Kidney epithelial cell (primary cell): ENCODE data around the gene PAQR9. TPM values are rescaled to one million over a fixed set of nuclear protein-coding genes. Genes with fewer than 3 reads are reported as not detected.

ENCODE experiments used
- DNase-seq: peaks from one replicate; pipeline ENCODE4 v3.0.0-alpha.2; 2010; ENCODE audit warnings: low read depth
- H3K27me3 ChIP-seq: 2 replicates; pipeline ENCODE4 v1.6.0; 2011; ENCODE audit warnings: low read length; ENCODE audit not compliant: control insufficient read depth, insufficient read depth
- H3K36me3 ChIP-seq: 2 replicates; pipeline ENCODE4 v1.5.1; 2011; ENCODE audit warnings: low read length; ENCODE audit not compliant: control insufficient read depth, insufficient read depth
- H3K4me3 ChIP-seq: 2 replicates; pipeline ENCODE4 v1.5.1; 2011; ENCODE audit warnings: low read depth, mild to moderate bottlenecking, control low read depth, low read length
- total RNA-seq: library from RNA; depleted of rRNA; stranded (reverse); fragments of >200 nt; gene quantifications from 2 replicates; pipeline ENCODE4 v1.2.3, GENCODE V29; 2015
- TF ChIP-seq, protein P1 (sequence below): IDR thresholded peaks from 2 replicates; pipeline ENCODE4 v1.5.1; 2011; ENCODE audit warnings: mild to moderate bottlenecking, moderate library complexity, low read length, control low read depth, inconsistent platforms; ENCODE audit not compliant: insufficient read depth, poor library complexity, severe bottlenecking

Gene PAQR9
- total RNA-seq, 1 donor from 2014 or later: 0.08 TPM

DNA sequence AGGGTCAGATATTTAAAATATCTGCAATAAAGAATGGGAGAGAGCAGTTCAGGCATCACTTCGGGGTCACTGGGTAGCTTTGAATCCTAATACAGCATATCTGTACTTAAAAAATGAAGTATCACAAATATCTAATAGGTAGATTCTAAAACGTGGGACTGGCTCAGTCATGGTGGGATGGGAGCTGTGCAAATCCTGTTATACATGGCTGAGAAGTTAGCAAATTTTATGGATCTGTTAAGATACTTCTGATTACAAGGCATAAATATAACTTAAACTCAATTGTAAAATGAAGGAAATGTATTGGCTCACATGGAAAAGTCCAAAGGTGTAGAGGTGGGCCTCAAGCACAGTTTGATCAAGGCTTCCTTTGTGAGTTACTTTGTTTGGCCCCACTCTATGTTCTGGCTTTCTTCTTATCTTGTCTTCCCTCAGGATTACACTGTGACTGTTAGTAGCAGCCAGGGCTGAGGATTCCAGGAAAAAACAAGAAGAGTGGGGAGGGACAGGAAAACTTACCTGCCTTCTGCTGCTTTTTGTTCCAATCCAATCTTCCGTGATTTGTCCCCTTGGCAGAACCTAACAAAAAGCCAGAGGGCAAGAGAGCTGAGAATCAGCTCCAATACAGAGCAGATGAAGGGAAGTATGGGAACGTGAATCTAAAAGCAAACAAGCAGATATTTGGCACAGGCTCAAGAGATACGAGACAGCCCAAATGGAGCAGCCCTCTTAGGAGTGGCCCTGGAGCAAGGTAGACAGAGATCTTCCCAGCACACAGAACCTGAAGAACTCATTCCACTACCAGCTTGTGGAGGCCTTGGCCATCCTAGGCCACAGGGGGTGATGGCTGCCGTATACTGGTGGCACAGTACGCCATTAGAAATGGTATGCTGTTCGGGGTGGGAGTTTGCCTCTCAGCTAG, 10.9 kb downstream of the PAQR9 start:
- H3K4me3 ChIP-seq: no peak overlapping the region
- no peaks in the 10 kb centered on the region for H3K27me3 ChIP-seq
- no peak for DNase-seq
- no peaks in the 10 kb centered on the region for H3K36me3 ChIP-seq
- TF ChIP-seq, protein P1, sequence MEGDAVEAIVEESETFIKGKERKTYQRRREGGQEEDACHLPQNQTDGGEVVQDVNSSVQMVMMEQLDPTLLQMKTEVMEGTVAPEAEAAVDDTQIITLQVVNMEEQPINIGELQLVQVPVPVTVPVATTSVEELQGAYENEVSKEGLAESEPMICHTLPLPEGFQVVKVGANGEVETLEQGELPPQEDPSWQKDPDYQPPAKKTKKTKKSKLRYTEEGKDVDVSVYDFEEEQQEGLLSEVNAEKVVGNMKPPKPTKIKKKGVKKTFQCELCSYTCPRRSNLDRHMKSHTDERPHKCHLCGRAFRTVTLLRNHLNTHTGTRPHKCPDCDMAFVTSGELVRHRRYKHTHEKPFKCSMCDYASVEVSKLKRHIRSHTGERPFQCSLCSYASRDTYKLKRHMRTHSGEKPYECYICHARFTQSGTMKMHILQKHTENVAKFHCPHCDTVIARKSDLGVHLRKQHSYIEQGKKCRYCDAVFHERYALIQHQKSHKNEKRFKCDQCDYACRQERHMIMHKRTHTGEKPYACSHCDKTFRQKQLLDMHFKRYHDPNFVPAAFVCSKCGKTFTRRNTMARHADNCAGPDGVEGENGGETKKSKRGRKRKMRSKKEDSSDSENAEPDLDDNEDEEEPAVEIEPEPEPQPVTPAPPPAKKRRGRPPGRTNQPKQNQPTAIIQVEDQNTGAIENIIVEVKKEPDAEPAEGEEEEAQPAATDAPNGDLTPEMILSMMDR: no peak

DNA sequence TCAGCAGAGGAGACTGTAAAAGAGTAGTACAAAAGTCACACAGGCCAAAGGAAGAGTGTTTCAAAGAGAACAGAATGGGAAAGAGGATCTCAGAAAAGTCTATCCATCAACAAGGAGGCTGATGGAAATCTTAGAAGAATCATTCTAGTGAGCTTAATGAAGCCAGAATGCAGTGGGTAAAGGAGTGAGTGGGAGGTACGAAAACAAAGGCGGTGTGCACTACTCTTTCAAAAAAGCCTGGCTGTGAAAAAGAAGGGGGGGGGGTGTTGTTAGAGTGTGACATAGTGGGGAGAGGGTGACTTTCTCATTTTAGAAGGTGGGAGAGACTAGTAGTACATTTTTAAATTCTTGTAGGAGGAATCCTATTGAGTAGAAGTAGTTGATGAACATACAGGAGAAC, 11.7 kb downstream of the PAQR9 start:
- no peak for DNase-seq
- TF ChIP-seq, protein P1: no peak
- no peaks in the 10 kb centered on the region for H3K36me3 ChIP-seq
- H3K4me3 ChIP-seq: no peak overlapping the region
- peaks cover 3% of the 10 kb centered on the region for H3K27me3 ChIP-seq

DNA sequence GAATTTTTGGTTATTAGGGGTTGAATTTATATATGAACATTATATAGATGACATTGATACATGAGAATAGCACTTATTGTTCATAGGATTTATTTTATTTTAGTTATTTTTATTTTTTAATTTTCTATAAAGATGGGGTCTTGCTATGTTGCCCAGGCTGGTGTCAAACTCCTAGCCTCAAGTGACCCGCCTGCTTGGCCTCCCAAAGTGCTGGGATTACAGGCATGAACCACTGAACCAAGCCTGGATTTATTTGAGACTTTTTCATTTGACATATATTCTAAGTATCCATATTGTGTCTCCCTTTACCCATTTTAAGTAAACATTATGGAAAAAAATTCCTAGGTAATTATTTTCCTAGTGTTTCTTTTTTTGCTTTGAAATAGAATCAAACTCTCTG, 12.5 kb downstream of the PAQR9 start:
- no peak for DNase-seq
- Histone ChIP-seq H3K4me3 (no peak overlapping the region), H3K27me3 (peaks cover 3% of the 10 kb centered on the region), H3K36me3 (no peaks in the 10 kb centered on the region)
- TF ChIP-seq, protein P1: no peak

DNA sequence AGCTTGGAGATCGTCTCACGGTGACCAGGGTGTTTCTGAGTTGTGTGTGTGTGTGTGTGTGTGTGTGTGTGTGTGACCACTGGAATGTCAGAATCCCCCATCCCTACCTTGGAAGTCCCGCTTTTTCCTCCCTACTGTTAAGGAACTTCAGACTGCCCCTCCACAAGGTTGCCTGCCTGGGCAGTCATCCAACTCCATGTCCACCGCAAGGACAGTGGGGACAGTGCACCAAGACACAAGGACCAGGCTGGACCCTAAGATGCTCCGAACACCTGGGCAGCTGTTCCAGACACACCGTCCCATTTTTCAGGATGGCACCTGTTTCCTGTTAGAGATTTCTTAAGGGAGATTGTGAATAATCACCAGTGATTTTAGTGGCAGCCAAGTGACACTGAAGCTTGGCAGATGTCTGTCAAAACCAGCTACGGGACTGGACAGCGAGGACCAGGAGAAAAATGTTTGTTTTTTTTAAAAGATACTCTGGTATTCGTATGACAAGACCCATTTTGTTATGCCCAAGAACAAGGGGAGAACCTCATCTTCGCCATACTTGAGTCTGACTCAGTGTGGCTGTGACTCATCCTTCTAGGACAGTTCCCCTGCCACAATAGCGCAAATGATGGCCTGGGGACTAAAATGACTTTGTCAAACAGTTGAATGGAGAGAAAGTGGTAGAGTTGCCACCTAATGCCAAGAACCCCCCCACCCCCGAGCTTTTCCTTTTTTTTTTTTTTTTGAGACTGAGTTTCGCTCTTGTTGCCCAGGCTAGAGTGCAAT, 15.5 kb downstream of the PAQR9 start:
- DNase-seq: no peak
- peaks cover 3% of the 10 kb centered on the region for H3K27me3 ChIP-seq
- H3K4me3 ChIP-seq: no peak overlapping the region
- no peaks in the 10 kb centered on the region for H3K36me3 ChIP-seq
- TF ChIP-seq, protein P1: no peak

DNA sequence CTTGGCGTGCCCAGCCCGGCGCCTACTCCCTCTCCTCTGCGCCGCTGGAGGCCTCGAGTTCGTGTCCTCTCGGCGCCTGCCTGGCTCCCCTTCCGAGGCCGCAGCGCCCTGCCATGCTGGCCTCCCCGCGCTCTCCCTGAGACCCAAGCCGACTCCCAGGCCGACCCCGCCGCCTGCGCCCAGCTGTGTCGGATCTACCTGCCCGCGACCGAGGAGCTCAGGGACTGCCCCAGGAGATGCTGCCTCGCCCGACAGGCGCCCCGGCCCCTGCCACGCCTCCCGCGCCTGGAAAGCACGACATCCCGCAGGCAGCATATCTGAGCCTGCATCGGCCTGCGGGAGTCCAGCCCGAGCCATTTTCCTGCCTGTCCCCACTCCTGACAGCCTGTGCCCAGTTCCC, 16.1 kb downstream of the PAQR9 start:
- peaks cover 3% of the 10 kb centered on the region for H3K27me3 ChIP-seq
- TF ChIP-seq, protein P1: no peak
- DNase-seq: no peak
- H3K36me3 ChIP-seq: no peaks in the 10 kb centered on the region
- H3K4me3 ChIP-seq: no peak overlapping the region
